NB4 (cell line): ENCODE results near the gene PAPPA2.

ENCODE experiments used
- DNase-seq: peaks from one replicate; pipeline ENCODE4 v3.0.0; 2010; ENCODE audit warnings: low read depth
- H3K4me3 ChIP-seq: one replicate; pipeline ENCODE4 v1.5.1; 2011; ENCODE audit warnings: mild to moderate bottlenecking, low read depth, low read length, moderate library complexity
- CTCF ChIP-seq: IDR thresholded peaks from one replicate; pipeline ENCODE4 v1.5.1; 2012; ENCODE audit warnings: low read depth, low read length
- MAX ChIP-seq: IDR thresholded peaks from 2 replicates; pipeline ENCODE4 v1.6.1; 2011; ENCODE audit warnings: low read depth, low read length
- MYC ChIP-seq: IDR thresholded peaks from 2 replicates; pipeline ENCODE4 v1.6.1; 2011; ENCODE audit warnings: low read depth, low read length
- POLR2A ChIP-seq: IDR thresholded peaks from 2 replicates; pipeline ENCODE4 v1.6.1; 2011; ENCODE audit warnings: mild to moderate bottlenecking; ENCODE audit not compliant: insufficient read length; ENCODE audit errors: extremely low read depth

The PAPPA2 gene

GRCh38 chr1:176545034-176545639 lies 82.2 kb downstream of the PAPPA2 start:
- DNase-seq, result no peak
- TF ChIP-seq MAX (no peak), CTCF (no peak), POLR2A (no peak), MYC (no peak)
- H3K4me3 ChIP-seq, result no peak overlapping the region

- H3K4me3 ChIP-seq, result no peak overlapping the region
- DNase-seq, result no peak
- no peak for TF ChIP-seq MAX
- no peak for TF ChIP-seq CTCF
- TF ChIP-seq POLR2A, result no peak
- no peak for TF ChIP-seq MYC
These were observed 83.8 kb downstream of the PAPPA2 start for GRCh38 chr1:176546825-176547224.

GRCh38 chr1:176551146-176551545 lies 88.2 kb downstream of the PAPPA2 start:
- no peak for TF ChIP-seq POLR2A
- no peak for TF ChIP-seq MAX
- TF ChIP-seq MYC, result no peak
- TF ChIP-seq CTCF, result no peak
- H3K4me3 ChIP-seq, result no peak overlapping the region
- DNase-seq, result no peak

- H3K4me3 ChIP-seq, result no peak overlapping the region
- no peak for DNase-seq
- TF ChIP-seq MYC, result no peak
- no peak for TF ChIP-seq MAX
- no peak for TF ChIP-seq POLR2A
- no peak for TF ChIP-seq CTCF
These were observed 89.4 kb downstream of the PAPPA2 start for GRCh38 chr1:176552217-176552991.

GRCh38 chr1:176552999-176553398 lies 90.0 kb downstream of the PAPPA2 start:
- DNase-seq, result no peak
- no peak overlapping the region for H3K4me3 ChIP-seq
- TF ChIP-seq MYC (no peak), POLR2A (no peak), CTCF (no peak), MAX (no peak)
